GM23338 (cell line): Measurements from ENCODE around the gene SDHA. TPM values are rescaled to one million over a fixed set of nuclear protein-coding genes. Genes with fewer than 3 reads are reported as not detected.

Source experiments
- ATAC-seq: fragments of 200-7000 bp; cut with Tn5 transposase; 3 replicates; pipeline ENCODE4 v1.9.1; 2020
- DNase-seq: peaks from one replicate; pipeline ENCODE4 v3.0.0-alpha.2; 2015; ENCODE audit warnings: low spot score
- H2AFZ ChIP-seq: fragments of 200-600 bp; sonication (generic); 2 replicates; pipeline ENCODE4 v1.8.0; 2016; ENCODE audit warnings: antibody characterized with exemption, mild to moderate bottlenecking, moderate library complexity
- H3F3A ChIP-seq: fragments of 200-600 bp; sonication (generic); replicated peaks from 2 replicates; pipeline ENCODE4 v1.8.0; 2017; ENCODE audit warnings: antibody characterized with exemption, mixed run types, low read depth
- H3K27ac ChIP-seq: fragments of 200-600 bp; sonication (generic); 2 replicates; pipeline ENCODE4 v1.6.1; 2016; ENCODE audit warnings: low read depth
- H3K27me3 ChIP-seq: fragments of 200-600 bp; sonication (generic); 2 replicates; pipeline ENCODE4 v1.8.0; 2016; ENCODE audit warnings: mild to moderate bottlenecking, mixed run types, moderate library complexity; ENCODE audit not compliant: insufficient read depth
- H3K36me3 ChIP-seq: fragments of 200-600 bp; sonication (generic); 2 replicates; pipeline ENCODE4 v1.8.0; 2016; ENCODE audit warnings: mild to moderate bottlenecking; ENCODE audit not compliant: insufficient read depth
- H3K4me1 ChIP-seq: fragments of 200-600 bp; sonication (generic); 2 replicates; pipeline ENCODE4 v1.8.0; 2016; ENCODE audit warnings: mild to moderate bottlenecking, moderate library complexity; ENCODE audit not compliant: insufficient read depth
- H3K4me2 ChIP-seq: fragments of 200-600 bp; sonication (generic); 2 replicates; pipeline ENCODE4 v1.7.1; 2017; ENCODE audit warnings: mixed run types
- H3K4me3 ChIP-seq: fragments of 200-600 bp; sonication (generic); 2 replicates; pipeline ENCODE4 v1.6.1; 2016; ENCODE audit warnings: mixed run types
- H3K79me2 ChIP-seq: fragments of 200-600 bp; sonication (generic); replicated peaks from 2 replicates; pipeline ENCODE4 v1.8.0; 2017; ENCODE audit warnings: mild to moderate bottlenecking; ENCODE audit not compliant: insufficient read depth
- H3K9me2 ChIP-seq: fragments of 200-600 bp; sonication (generic); 2 replicates; pipeline ENCODE4 v1.8.0; 2017; ENCODE audit not compliant: insufficient read depth
- H4K20me1 ChIP-seq: fragments of 200-600 bp; sonication (generic); replicated peaks from 2 replicates; pipeline ENCODE4 v1.8.0; 2017; ENCODE audit warnings: mild to moderate bottlenecking; ENCODE audit not compliant: insufficient read depth
- H3K27ac Mint-ChIP-seq: 2 replicates; pipeline ENCODE4 v1.8.0; 2020; ENCODE audit warnings: inconsistent platforms, mild to moderate bottlenecking, moderate library complexity, mixed read lengths
- H3K27me3 Mint-ChIP-seq: 3 replicates; pipeline ENCODE4 v1.8.0; 2022; ENCODE audit warnings: low read depth, mild to moderate bottlenecking, moderate library complexity, mixed read lengths, inconsistent platforms; ENCODE audit not compliant: insufficient read depth, poor library complexity
- H3K36me3 Mint-ChIP-seq: 3 replicates; pipeline ENCODE4 v1.8.0; 2021; ENCODE audit warnings: low read depth, mild to moderate bottlenecking, inconsistent platforms, moderate library complexity, mixed read lengths
- H3K4me1 Mint-ChIP-seq: 3 replicates; pipeline ENCODE4 v1.8.0; 2020; ENCODE audit warnings: mild to moderate bottlenecking, inconsistent platforms, mixed read lengths
- H3K4me3 Mint-ChIP-seq: 3 replicates; pipeline ENCODE4 v1.8.0; 2021; ENCODE audit warnings: moderate library complexity, mild to moderate bottlenecking, inconsistent platforms, mixed read lengths
- H3K9me3 Mint-ChIP-seq: 3 replicates; pipeline ENCODE4 v1.8.0; 2020; ENCODE audit warnings: moderate library complexity, mild to moderate bottlenecking, inconsistent platforms, mixed read lengths
- CREB1 ChIP-seq: fragments of 250-450 bp; sonication (Bioruptor Pico); IDR thresholded peaks from 2 replicates; pipeline ENCODE4 v1.5.0; 2020; ENCODE audit warnings: low read depth, mild to moderate bottlenecking, moderate library complexity
- EZH2 ChIP-seq: fragments of 200-600 bp; sonication (generic); IDR thresholded peaks from one replicate; pipeline ENCODE4 v1.8.0; 2017; ENCODE audit warnings: antibody characterized with exemption, mild to moderate bottlenecking, low read depth; ENCODE audit not compliant: unreplicated experiment
- EZH2phosphoT487 ChIP-seq: fragments of 200-600 bp; sonication (generic); IDR thresholded peaks from one replicate; pipeline ENCODE4 v1.8.1; 2018; ENCODE audit warnings: antibody characterized with exemption; ENCODE audit not compliant: unreplicated experiment
- JUNB ChIP-seq: IDR thresholded peaks from one replicate; pipeline ENCODE4 v1.6.1; 2016; ENCODE audit warnings: antibody characterized with exemption; ENCODE audit not compliant: unreplicated experiment
- NANOG ChIP-seq: IDR thresholded peaks from 2 replicates; pipeline ENCODE4 v1.6.1; 2016; ENCODE audit warnings: antibody characterized with exemption, borderline replicate concordance
- POLR2AphosphoS5 ChIP-seq: IDR thresholded peaks from 2 replicates; pipeline ENCODE4 v1.6.1; 2016; ENCODE audit warnings: antibody characterized with exemption, low read depth
- ZNF331 ChIP-seq: fragments of 250-450 bp; sonication (Bioruptor Pico); IDR thresholded peaks from 2 replicates; pipeline ENCODE4 v1.5.0; 2020; ENCODE audit warnings: low read depth, mild to moderate bottlenecking, moderate library complexity
- polyA plus RNA-seq: library from polyadenylated mRNA; unstranded; fragments of >200 nt; fragmentation: Nextera tagmentation; extraction: Ambion mirVana; gene quantifications from 2 replicates; pipeline ENCODE4 v1.2.1, GENCODE V29; 2016
- total RNA-seq: library from RNA; depleted of rRNA; stranded (reverse); fragments of >200 nt; shearing (Covaris generic); gene quantifications from 2 replicates; pipeline ENCODE4 v1.2.3, GENCODE V29; 2014
- TF ChIP-seq, protein P1 (sequence below): IDR thresholded peaks from one replicate; pipeline ENCODE4 v1.6.1; 2018; ENCODE audit warnings: antibody characterized with exemption; ENCODE audit not compliant: unreplicated experiment

Gene SDHA
- total and polyA plus RNA-seq, 2 experiments from 2014 or later = 62.2 to 70.6 TPM

DNA sequence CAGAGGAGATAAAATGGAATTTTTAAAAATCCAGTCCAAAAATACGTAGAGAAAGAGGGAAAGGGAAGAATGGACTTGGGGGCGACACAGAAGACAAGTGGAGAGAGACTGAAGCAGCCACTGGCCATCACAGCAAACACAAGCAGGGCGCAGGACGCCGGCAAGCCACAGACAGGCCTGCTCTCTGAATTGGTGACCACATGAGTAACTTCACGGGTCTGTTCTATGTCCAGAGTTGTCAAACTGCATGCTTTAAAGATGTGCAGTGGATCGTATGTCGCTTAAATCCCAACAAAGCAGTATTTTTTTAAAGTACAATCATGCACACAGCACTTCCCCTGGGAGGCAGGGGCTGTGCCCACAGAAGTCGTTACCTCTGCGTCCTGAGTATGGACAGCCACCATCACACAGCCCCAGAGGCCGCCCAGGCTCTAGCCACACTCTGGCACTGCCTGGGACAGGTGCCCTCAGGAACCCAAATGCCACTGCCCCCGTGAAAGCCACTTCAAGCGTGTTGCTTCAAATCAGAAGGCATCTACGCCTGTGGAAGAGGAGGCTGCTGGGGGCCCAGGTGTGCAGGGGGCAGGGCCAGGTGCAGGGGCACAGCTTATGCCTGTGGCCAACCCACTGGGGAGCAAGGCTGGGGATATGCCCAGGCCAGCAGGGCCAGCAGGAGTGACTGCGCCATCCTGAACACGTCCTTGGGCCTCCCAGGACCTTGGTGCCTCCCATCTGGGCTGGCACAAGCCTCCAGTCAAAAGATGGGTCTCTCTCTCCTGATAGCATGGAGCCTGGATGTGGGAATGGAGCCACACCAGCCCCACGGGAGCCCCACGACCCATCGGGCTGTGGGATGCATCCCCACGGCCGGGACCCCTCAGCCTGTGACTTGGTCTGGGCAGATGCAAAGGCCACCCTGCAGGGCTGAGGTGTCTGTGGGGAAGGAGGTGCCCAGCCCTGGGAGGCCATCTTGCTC lies 32.7 kb upstream of the SDHA start:
- Mint-ChIP-seq H3K27ac (no peak overlapping the region), H3K9me3 (no peaks in the 10 kb centered on the region; the same call in 2 of the 3 replicates), H3K4me1 (peaks cover 16% of the 10 kb centered on the region), H3K36me3 (peaks cover 19% of the 10 kb centered on the region), H3K4me3 (no peak overlapping the region), H3K27me3 (peaks cover 12% of the 10 kb centered on the region)
- no peak overlapping the region for H3K4me3 ChIP-seq
- no peaks in the 10 kb centered on the region for H3K27me3 ChIP-seq
- no peak for ATAC-seq
- H4K20me1 ChIP-seq = no peaks in the 10 kb centered on the region; the same call in 1 of the 2 replicates
- H3K4me2 ChIP-seq = no peak overlapping the region
- H3K4me1 ChIP-seq = no peaks in the 10 kb centered on the region; the same call in 1 of the 2 replicates
- H2AFZ ChIP-seq = no peak overlapping the region
- H3K36me3 ChIP-seq = peaks cover 3% of the 10 kb centered on the region; the same call in 1 of the 2 replicates
- no peak overlapping the region for H3K27ac ChIP-seq
- no peak for TF ChIP-seq NANOG
- no peak; the same call in 1 of the 2 replicates for TF ChIP-seq POLR2AphosphoS5
- TF ChIP-seq ZNF331 = no peak
- TF ChIP-seq, protein P1, sequence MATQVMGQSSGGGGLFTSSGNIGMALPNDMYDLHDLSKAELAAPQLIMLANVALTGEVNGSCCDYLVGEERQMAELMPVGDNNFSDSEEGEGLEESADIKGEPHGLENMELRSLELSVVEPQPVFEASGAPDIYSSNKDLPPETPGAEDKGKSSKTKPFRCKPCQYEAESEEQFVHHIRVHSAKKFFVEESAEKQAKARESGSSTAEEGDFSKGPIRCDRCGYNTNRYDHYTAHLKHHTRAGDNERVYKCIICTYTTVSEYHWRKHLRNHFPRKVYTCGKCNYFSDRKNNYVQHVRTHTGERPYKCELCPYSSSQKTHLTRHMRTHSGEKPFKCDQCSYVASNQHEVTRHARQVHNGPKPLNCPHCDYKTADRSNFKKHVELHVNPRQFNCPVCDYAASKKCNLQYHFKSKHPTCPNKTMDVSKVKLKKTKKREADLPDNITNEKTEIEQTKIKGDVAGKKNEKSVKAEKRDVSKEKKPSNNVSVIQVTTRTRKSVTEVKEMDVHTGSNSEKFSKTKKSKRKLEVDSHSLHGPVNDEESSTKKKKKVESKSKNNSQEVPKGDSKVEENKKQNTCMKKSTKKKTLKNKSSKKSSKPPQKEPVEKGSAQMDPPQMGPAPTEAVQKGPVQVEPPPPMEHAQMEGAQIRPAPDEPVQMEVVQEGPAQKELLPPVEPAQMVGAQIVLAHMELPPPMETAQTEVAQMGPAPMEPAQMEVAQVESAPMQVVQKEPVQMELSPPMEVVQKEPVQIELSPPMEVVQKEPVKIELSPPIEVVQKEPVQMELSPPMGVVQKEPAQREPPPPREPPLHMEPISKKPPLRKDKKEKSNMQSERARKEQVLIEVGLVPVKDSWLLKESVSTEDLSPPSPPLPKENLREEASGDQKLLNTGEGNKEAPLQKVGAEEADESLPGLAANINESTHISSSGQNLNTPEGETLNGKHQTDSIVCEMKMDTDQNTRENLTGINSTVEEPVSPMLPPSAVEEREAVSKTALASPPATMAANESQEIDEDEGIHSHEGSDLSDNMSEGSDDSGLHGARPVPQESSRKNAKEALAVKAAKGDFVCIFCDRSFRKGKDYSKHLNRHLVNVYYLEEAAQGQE = no peak
- 0 out of 2 replicates have a peak, but pooled peaks cover 2% of the 10 kb centered on the region for H3F3A ChIP-seq
- no peaks in the 10 kb centered on the region for H3K79me2 ChIP-seq
- DNase-seq = no peak
- no peaks in the 10 kb centered on the region for H3K9me2 ChIP-seq

DNA sequence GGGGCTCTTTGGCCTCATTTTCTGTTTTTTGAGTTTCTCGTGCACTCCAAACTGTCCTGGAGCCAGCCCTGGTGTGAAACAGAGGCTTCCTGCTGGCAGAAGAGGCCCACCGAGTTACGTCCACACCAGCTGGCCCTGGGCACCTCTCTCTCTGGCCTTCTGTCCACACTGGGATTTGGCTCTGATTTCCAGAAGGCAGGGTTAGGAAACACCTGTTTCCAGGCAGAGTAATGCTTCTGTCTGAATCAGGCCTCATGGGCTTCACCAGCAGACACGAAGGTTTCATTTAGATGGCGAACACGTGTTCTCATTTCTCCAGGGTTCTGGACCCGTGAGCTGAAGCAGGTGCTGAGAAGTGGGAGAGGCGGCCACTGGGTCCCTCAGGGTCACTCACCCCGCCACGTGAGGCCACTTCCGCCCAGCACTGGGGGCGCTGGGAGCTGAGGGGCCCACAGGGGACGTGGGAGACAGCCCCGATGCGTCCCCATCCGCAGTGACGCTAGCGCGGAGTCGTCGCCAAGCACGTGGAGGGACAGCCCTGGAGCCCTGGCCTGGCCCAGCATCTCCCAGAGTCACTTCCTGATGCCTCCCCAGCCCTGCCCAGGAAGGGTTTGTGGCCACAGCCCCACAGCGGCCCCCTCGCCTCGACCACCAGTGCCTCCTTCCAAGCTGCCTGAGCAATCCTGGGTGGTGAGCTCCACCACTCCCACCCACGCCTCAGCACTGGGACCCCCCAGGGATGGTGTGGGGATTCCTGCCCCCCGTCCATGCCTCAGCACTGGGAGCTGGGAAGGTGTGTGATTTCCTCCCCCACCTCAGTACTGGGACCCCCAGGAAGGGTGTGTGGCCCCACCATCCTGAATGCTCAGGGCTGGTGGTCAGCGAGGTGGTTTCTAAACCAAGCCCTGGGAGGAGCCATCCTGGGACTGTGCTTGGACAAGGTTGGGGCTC lies 31.8 kb upstream of the SDHA start:
- ATAC-seq (no peak), DNase-seq (no peak)
- H3K27ac ChIP-seq = no peak overlapping the region
- H3K4me2 ChIP-seq = no peak overlapping the region
- H3K79me2 ChIP-seq = no peaks in the 10 kb centered on the region
- Mint-ChIP-seq H3K4me3 (no peak overlapping the region), H3K9me3 (no peaks in the 10 kb centered on the region; the same call in 2 of the 3 replicates), H3K36me3 (peaks cover 14% of the 10 kb centered on the region), H3K4me1 (peaks cover 16% of the 10 kb centered on the region), H3K27ac (no peak overlapping the region), H3K27me3 (peaks cover 13% of the 10 kb centered on the region)
- H3F3A ChIP-seq = 0 out of 2 replicates have a peak, but pooled peaks cover 2% of the 10 kb centered on the region
- no peaks in the 10 kb centered on the region; the same call in 1 of the 2 replicates for H3K4me1 ChIP-seq
- no peaks in the 10 kb centered on the region for H3K27me3 ChIP-seq
- no peaks in the 10 kb centered on the region for H3K9me2 ChIP-seq
- no peak overlapping the region for H2AFZ ChIP-seq
- H3K36me3 ChIP-seq = peaks cover 3% of the 10 kb centered on the region; the same call in 1 of the 2 replicates
- no peaks in the 10 kb centered on the region; the same call in 1 of the 2 replicates for H4K20me1 ChIP-seq
- H3K4me3 ChIP-seq = no peak overlapping the region
- TF ChIP-seq, protein P1 = no peak
- TF ChIP-seq EZH2 (no peak), EZH2phosphoT487 (no peak), CREB1 (CRISPR knock-in tag) (no peak), POLR2AphosphoS5 (no peak), JUNB (no peak), ZNF331 (no peak)
